Activated CD4-positive, alpha-beta memory T cell treated with anti-CD3 and anti-CD28 coated beads for 36 hours (primary cell): Measurements from ENCODE around the gene SLC8A2. TPM values are rescaled to one million over a fixed set of nuclear protein-coding genes. Genes with fewer than 3 reads are reported as not detected.

Experiments
- CTCF ChIA-PET: fragments of 350-600 bp; sonication (Branson Sonifier 250); formaldehyde crosslinking; loops from one replicate; lab custom pipeline; 2021; ENCODE audit warnings: antibody characterized with exemption, inconsistent platforms; lab: Charles Lee
- POLR2A ChIA-PET: fragments of 350-600 bp; sonication (Branson Sonifier 250); formaldehyde crosslinking; loops from one replicate; lab custom pipeline; 2021; ENCODE audit warnings: antibody characterized with exemption; lab: Charles Lee
- DNase-seq: peaks from one replicate; pipeline ENCODE4 v3.0.0-alpha.2; 2020
- H3K27ac Mint-ChIP-seq: one replicate; pipeline ENCODE4 v1.8.0; 2021; ENCODE audit warnings: mixed read lengths
- H3K27me3 Mint-ChIP-seq: one replicate; pipeline ENCODE4 v1.8.0; 2021; ENCODE audit warnings: mixed read lengths
- H3K36me3 Mint-ChIP-seq: one replicate; pipeline ENCODE4 v1.8.0; 2021; ENCODE audit warnings: mixed read lengths
- H3K4me1 Mint-ChIP-seq: one replicate; pipeline ENCODE4 v1.8.0; 2021; ENCODE audit warnings: low read depth, mixed read lengths
- H3K4me3 Mint-ChIP-seq: one replicate; pipeline ENCODE4 v1.8.0; 2021; ENCODE audit warnings: mild to moderate bottlenecking, mixed read lengths
- H3K9me3 Mint-ChIP-seq: one replicate; pipeline ENCODE4 v1.8.0; 2021; ENCODE audit warnings: mixed read lengths
- intact Hi-C: fragments of 100-400 bp; cut with micrococcal nuclease; formaldehyde crosslinking; loops from one replicate; pipeline ENCODE4 v1.15.1; 2023
- total RNA-seq, 2 experiments: library from RNA; stranded (reverse); gene quantifications; one replicate each; pipeline ENCODE4 v1.2.3, GENCODE V29; 2021

The SLC8A2 gene
- total RNA-seq, 2 experiments from 2014 or later = 0.14 TPM; not detected in 1

GRCh38 chr19:47378246-47378645 is 93.4 kb downstream of the SLC8A2 start:
- ChIA-PET CTCF (interaction anchor here (0.7 to 1.6 kb wide), 3 partner anchors 13 to 93 kb away, joined by 3 to 9 read pairs (median 3); partner anchors contain the start of gene DHX34), POLR2A (no interaction called here)
- H3K9me3 Mint-ChIP-seq = no peaks in the 10 kb centered on the region
- peaks cover 26% of the 10 kb centered on the region for H3K36me3 Mint-ChIP-seq
- DNase-seq = no peak
- intact Hi-C loops = no loop called here
- H3K27me3 Mint-ChIP-seq = no peaks in the 10 kb centered on the region
- H3K27ac Mint-ChIP-seq = no peak overlapping the region
- no peak overlapping the region for H3K4me3 Mint-ChIP-seq
- H3K4me1 Mint-ChIP-seq = peaks cover 11% of the 10 kb centered on the region

Other genes with a start within 250 kb of the SLC8A2 start
- 10 to 100 TPM; 13.8 to 14.6 TPM for gene BBC3, start 240.7 kb downstream of the SLC8A2 start, total RNA-seq
- 10 to 100 TPM; 32.7 to 39.1 TPM for gene CCDC9, start 215.4 kb downstream of the SLC8A2 start, total RNA-seq
- 10 to 100 TPM; 12.4 to 13.7 TPM for gene INAFM1, start 197.0 kb downstream of the SLC8A2 start, total RNA-seq
- gene C5AR1, start 162.0 kb downstream of the SLC8A2 start, total RNA-seq = under 1 TPM in 1 of 2 experiments, not detected in 1; 0.48 TPM
- gene C5AR2, start 139.7 kb downstream of the SLC8A2 start, total RNA-seq = under 1 TPM; 0.05 to 0.07 TPM
- 10 to 100 TPM; 12.7 to 15.7 TPM for gene DHX34, start 122.6 kb downstream of the SLC8A2 start, total RNA-seq
- under 1 TPM; 0.26 to 0.63 TPM for gene MEIS3, start 52.4 kb downstream of the SLC8A2 start, total RNA-seq
- gene KPTN, start 12.3 kb upstream of the SLC8A2 start, total RNA-seq = 1 to 10 TPM; 7.0 to 9.2 TPM
- gene NAPA, start 43.2 kb upstream of the SLC8A2 start, total RNA-seq = 10 to 100 TPM; 67.3 to 70.4 TPM
- gene ZNF541, start 101.3 kb upstream of the SLC8A2 start, total RNA-seq = under 1 TPM; 0.07 to 0.31 TPM
- 10 to 100 TPM; 11.9 to 14.0 TPM for gene BICRA, start 137.2 kb upstream of the SLC8A2 start, total RNA-seq
- gene EHD2, start 241.5 kb upstream of the SLC8A2 start, total RNA-seq = 1 to 10 TPM in 1 of 2 experiments, under 1 TPM in 1; 0.81 to 1.6 TPM